ENCODE data around the gene GAPT. TPM values are rescaled to one million over a fixed set of nuclear protein-coding genes. Genes with fewer than 3 reads are reported as not detected.
A peak's percentile ranks its signal among the peaks of the same experiment; 100 is the strongest.

The GAPT gene
- total RNA-seq, 1 donor from 2014 or later = not detected

DNA sequence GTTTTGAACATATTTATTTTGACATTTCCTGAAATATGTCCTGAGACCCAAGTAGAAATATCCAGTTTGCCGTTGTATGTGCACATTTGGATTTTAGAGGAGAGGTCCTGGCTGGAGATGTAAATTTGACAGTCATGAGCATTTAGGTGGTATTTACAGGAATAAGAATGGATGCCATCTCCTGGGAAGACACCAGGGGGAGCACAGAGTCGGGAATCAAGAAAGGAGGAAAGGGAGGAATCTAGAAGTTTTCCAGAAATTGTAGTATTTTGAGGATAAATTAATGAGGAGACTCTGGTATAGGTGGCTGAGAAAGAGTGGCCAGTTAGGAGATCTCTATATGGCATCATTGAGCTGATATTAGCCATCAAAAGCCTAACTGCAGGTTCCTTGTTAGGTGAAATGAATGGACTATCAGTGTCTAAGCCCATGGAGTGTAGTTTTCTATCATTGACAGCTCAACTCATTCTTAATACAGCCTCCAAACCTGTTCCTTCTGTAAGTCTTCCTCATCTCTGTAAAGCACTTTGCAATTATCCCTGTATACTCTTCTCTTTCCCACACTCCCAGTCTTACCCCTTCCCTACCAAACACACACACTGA, 7.2 kb downstream of the GAPT start:
- DNase-seq (ENCODE audit: low read depth) = peak; percentile 35
- no peaks in the 10 kb centered on the region for H3K36me3 ChIP-seq (ENCODE audit: control insufficient read depth, insufficient read depth, low read length)
- H3K27me3 ChIP-seq (ENCODE audit: control insufficient read depth, insufficient read depth, low read length) = peaks cover 2% of the 10 kb centered on the region
- peak; percentile 58 for TF ChIP-seq CTCF (IDR thresholded peaks at IDR 0.05; ENCODE audit: insufficient read depth, low read length, severe bottlenecking)
- no peak overlapping the region for H3K4me3 ChIP-seq (ENCODE audit: low read depth, low read length)
- FAIRE-seq = no peak

GRCh38 chr5:58499231-58499630, 8.0 kb downstream of the GAPT start:
- H3K27me3 ChIP-seq (ENCODE audit: control insufficient read depth, insufficient read depth, low read length) = peaks cover 4% of the 10 kb centered on the region
- no peak for TF ChIP-seq CTCF (IDR thresholded peaks at IDR 0.05; ENCODE audit: insufficient read depth, low read length, severe bottlenecking)
- H3K4me3 ChIP-seq (ENCODE audit: low read depth, low read length) = no peak overlapping the region
- no peaks in the 10 kb centered on the region for H3K36me3 ChIP-seq (ENCODE audit: control insufficient read depth, insufficient read depth, low read length)
- no peak for DNase-seq (ENCODE audit: low read depth)
- no peak for FAIRE-seq

GRCh38 chr5:58499941-58500340, 8.7 kb downstream of the GAPT start:
- no peak for DNase-seq (ENCODE audit: low read depth)
- peak; percentile 97 for FAIRE-seq
- H3K36me3 ChIP-seq (ENCODE audit: control insufficient read depth, insufficient read depth, low read length) = no peaks in the 10 kb centered on the region
- peaks cover 4% of the 10 kb centered on the region for H3K27me3 ChIP-seq (ENCODE audit: control insufficient read depth, insufficient read depth, low read length)
- no peak overlapping the region for H3K4me3 ChIP-seq (ENCODE audit: low read depth, low read length)
- TF ChIP-seq CTCF (IDR thresholded peaks at IDR 0.05; ENCODE audit: insufficient read depth, low read length, severe bottlenecking) = no peak

DNA sequence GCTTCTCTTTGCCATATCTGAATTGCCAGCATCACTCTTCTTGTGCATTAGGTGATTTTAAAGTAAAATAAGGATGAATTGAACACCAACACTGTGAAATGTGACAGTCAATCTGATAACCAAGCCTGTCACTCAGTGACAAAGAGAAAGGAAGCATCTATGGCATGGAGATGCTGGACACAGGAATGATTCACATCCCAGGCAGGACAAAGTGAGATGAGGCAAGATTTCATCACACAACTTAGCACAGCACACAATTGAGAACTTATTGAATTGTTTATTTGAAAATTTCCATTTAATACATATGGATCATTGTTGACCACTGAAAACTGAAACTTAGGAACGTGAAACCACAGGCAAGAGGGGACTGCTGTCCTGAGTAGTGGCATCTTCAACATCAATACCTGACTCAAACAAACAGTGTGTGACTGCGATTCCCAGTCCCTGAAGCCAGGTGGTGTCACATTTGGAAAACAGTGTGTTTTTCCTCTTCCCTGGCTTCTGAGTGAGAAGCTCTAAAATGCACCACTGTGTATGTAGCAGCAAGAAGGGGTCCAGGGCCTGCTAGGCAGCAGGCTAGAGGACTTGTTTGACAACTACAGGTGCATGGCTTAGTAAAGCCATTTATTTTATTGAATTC, 10.7 kb downstream of the GAPT start:
- DNase-seq (ENCODE audit: low read depth) = no peak
- no peak for FAIRE-seq

DNA sequence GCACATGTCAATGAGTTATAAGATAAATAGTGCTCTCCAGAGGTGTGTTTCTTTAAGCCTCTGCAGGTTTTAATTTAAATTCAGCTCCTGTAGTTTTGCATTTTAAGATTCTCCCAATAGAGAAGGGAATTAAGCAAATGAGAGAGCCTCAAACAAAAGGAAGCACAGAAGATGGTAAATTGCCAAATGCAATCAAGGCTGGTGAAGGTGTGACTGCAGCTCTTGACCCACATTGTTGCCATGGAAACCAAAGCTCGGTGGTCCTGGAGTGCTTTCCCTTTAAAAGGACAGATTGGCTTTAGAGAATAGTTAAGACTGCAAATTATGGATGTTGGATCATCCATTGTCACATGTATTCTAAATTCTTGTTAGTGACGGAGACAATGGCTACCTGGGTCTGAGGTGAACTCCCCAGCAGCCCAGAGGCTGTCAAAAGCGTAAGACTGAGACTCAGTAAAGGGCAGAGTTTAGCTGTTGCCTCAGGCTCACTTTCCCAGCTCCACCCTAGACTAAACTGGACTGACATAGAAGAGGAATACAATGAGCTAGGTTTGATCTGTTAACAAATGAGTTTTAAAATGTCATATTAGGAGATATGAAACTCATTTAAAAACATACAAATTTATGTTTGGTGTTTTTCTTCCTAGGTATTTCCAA, 12.3 kb downstream of the GAPT start:
- no peak overlapping the region for H3K4me3 ChIP-seq (ENCODE audit: low read depth, low read length)
- H3K27me3 ChIP-seq (ENCODE audit: control insufficient read depth, insufficient read depth, low read length) = peaks cover 4% of the 10 kb centered on the region
- no peak for TF ChIP-seq CTCF (IDR thresholded peaks at IDR 0.05; ENCODE audit: insufficient read depth, low read length, severe bottlenecking)
- DNase-seq (ENCODE audit: low read depth) (no peak), FAIRE-seq (no peak)
- H3K36me3 ChIP-seq (ENCODE audit: control insufficient read depth, insufficient read depth, low read length) = no peaks in the 10 kb centered on the region

More for the DNA sequence above, 10.7 kb downstream of the GAPT start:
- H3K4me3 ChIP-seq (ENCODE audit: low read depth, low read length) = no peak overlapping the region
- peaks cover 4% of the 10 kb centered on the region for H3K27me3 ChIP-seq (ENCODE audit: control insufficient read depth, insufficient read depth, low read length)
- no peaks in the 10 kb centered on the region for H3K36me3 ChIP-seq (ENCODE audit: control insufficient read depth, insufficient read depth, low read length)
- TF ChIP-seq CTCF (IDR thresholded peaks at IDR 0.05; ENCODE audit: insufficient read depth, low read length, severe bottlenecking) = no peak
